Activated CD8-positive, alpha-beta T cell treated with anti-CD3 and anti-CD28 coated beads, Interleukin-2, amount 10 ng/mL, durations not matched to agents 7 days and 5 days (primary cell): ENCODE measurements around the gene DNAL1. TPM values are rescaled to one million over a fixed set of nuclear protein-coding genes. Genes with fewer than 3 reads are reported as not detected.
"Not testable (repeated sequence)": the region's sequence is repeated elsewhere in the genome, so short reads cannot be mapped to it uniquely, and the experiment has no call there.

ENCODE experiments used
- ATAC-seq: fragments of 150-1000 bp; cut with Tn5 transposase; one replicate; pipeline ENCODE4 v1.10.0; 2021; ENCODE audit warnings: moderate library complexity
- CTCF ChIA-PET: fragments of 350-600 bp; sonication (Branson Sonifier 250); formaldehyde crosslinking; loops from one replicate; lab custom pipeline; 2021; ENCODE audit warnings: antibody characterized with exemption; lab: Charles Lee
- POLR2A ChIA-PET: fragments of 350-600 bp; sonication (Branson Sonifier 250); formaldehyde crosslinking; loops from one replicate; lab custom pipeline; 2021; ENCODE audit warnings: antibody characterized with exemption; lab: Charles Lee
- DNase-seq: peaks from one replicate; pipeline ENCODE4 v3.0.0-alpha.2; 2020
- H3K27ac Mint-ChIP-seq: one replicate; pipeline ENCODE4 v1.8.0; 2021; ENCODE audit warnings: mild to moderate bottlenecking, mixed read lengths
- H3K27me3 Mint-ChIP-seq: one replicate; pipeline ENCODE4 v1.8.0; 2021; ENCODE audit warnings: low read depth, mixed read lengths
- H3K36me3 Mint-ChIP-seq: one replicate; pipeline ENCODE4 v1.8.0; 2021; ENCODE audit warnings: low read depth, mixed read lengths
- H3K4me1 Mint-ChIP-seq: one replicate; pipeline ENCODE4 v1.8.0; 2021; ENCODE audit warnings: low read depth, mixed read lengths
- H3K4me3 Mint-ChIP-seq: one replicate; pipeline ENCODE4 v1.8.0; 2021; ENCODE audit warnings: mild to moderate bottlenecking, mixed read lengths
- H3K9me3 Mint-ChIP-seq: one replicate; pipeline ENCODE4 v1.8.0; 2022; ENCODE audit warnings: mixed read lengths; ENCODE audit not compliant: insufficient read depth
- total RNA-seq, 2 experiments: library from RNA; stranded (reverse); gene quantifications; one replicate each; pipeline ENCODE4 v1.2.3, GENCODE V29; 2021

Gene DNAL1
- total RNA-seq, 2 experiments from 2014 or later, result 5.7 to 6.3 TPM

- ChIA-PET POLR2A (no interaction called here), CTCF (no interaction called here)
- Mint-ChIP-seq H3K4me1 (no peaks in the 10 kb centered on the region), H3K36me3 (no peaks in the 10 kb centered on the region), H3K27ac (no peak overlapping the region), H3K27me3 (no peaks in the 10 kb centered on the region), H3K4me3 (no peak overlapping the region), H3K9me3 (no peaks in the 10 kb centered on the region)
- no peak for DNase-seq
- ATAC-seq, result no peak
These were observed 33.9 kb downstream of the DNAL1 start for GRCh38 chr14:73678698-73679097.

- Mint-ChIP-seq H3K9me3 (no peaks in the 10 kb centered on the region), H3K27me3 (no peaks in the 10 kb centered on the region), H3K4me3 (no peak overlapping the region), H3K36me3 (no peaks in the 10 kb centered on the region), H3K4me1 (no peaks in the 10 kb centered on the region), H3K27ac (no peak overlapping the region)
- ChIA-PET POLR2A (no interaction called here), CTCF (no interaction called here)
- no peak for DNase-seq
- no peak for ATAC-seq
These were observed 36.0 kb downstream of the DNAL1 start for GRCh38 chr14:73680821-73681220.

GRCh38 chr14:73684627-73685026, 39.8 kb downstream of the DNAL1 start:
- Mint-ChIP-seq H3K9me3 (no peaks in the 10 kb centered on the region), H3K4me1 (no peaks in the 10 kb centered on the region), H3K27me3 (no peaks in the 10 kb centered on the region), H3K4me3 (no peak overlapping the region), H3K36me3 (no peaks in the 10 kb centered on the region), H3K27ac (no peak overlapping the region)
- DNase-seq, result no peak
- POLR2A ChIA-PET, result no interaction called here
- CTCF ChIA-PET, result no interaction called here
- no peak for ATAC-seq

GRCh38 chr14:73685328-73685727, 40.5 kb downstream of the DNAL1 start:
- Mint-ChIP-seq H3K27me3 (no peaks in the 10 kb centered on the region), H3K9me3 (no peaks in the 10 kb centered on the region), H3K27ac (no peak overlapping the region), H3K36me3 (no peaks in the 10 kb centered on the region), H3K4me3 (no peak overlapping the region), H3K4me1 (no peaks in the 10 kb centered on the region)
- ChIA-PET POLR2A (no interaction called here), CTCF (no interaction called here)
- DNase-seq (no peak), ATAC-seq (no peak)

GRCh38 chr14:73686901-73687300, 42.1 kb downstream of the DNAL1 start:
- CTCF ChIA-PET, result no interaction called here

GRCh38 chr14:73694083-73694482, 49.3 kb downstream of the DNAL1 start:
- Mint-ChIP-seq H3K4me1 (peaks cover 13% of the 10 kb centered on the region), H3K4me3 (no peak overlapping the region), H3K36me3 (no peaks in the 10 kb centered on the region), H3K27me3 (no peaks in the 10 kb centered on the region), H3K9me3 (no peaks in the 10 kb centered on the region), H3K27ac (no peak overlapping the region)
- no peak for DNase-seq
- ATAC-seq, result no peak
- CTCF ChIA-PET, result no interaction called here
- POLR2A ChIA-PET, result no interaction called here

More at GRCh38 chr14:73686901-73687300, 42.1 kb downstream of the DNAL1 start:
- no peaks in the 10 kb centered on the region for H3K9me3 Mint-ChIP-seq
- DNase-seq, result no peak
- no peak overlapping the region for H3K4me3 Mint-ChIP-seq
- no peaks in the 10 kb centered on the region for H3K27me3 Mint-ChIP-seq
- no peak for ATAC-seq
- POLR2A ChIA-PET, result no interaction called here
- H3K27ac Mint-ChIP-seq, result no peak overlapping the region
- no peaks in the 10 kb centered on the region for H3K4me1 Mint-ChIP-seq
- no peaks in the 10 kb centered on the region for H3K36me3 Mint-ChIP-seq

GRCh38 chr14:73695082-73695481, 50.3 kb downstream of the DNAL1 start:
- CTCF ChIA-PET, result no interaction called here

GRCh38 chr14:73695997-73696396, 51.2 kb downstream of the DNAL1 start:
- Mint-ChIP-seq H3K9me3 (no peaks in the 10 kb centered on the region), H3K27me3 (no peaks in the 10 kb centered on the region), H3K36me3 (no peaks in the 10 kb centered on the region), H3K27ac (no peak overlapping the region), H3K4me1 (peaks cover 15% of the 10 kb centered on the region), H3K4me3 (no peak overlapping the region)
- ChIA-PET CTCF (interaction anchor here (1.0 kb wide), 1 partner anchor 62 kb away, joined by 4 read pairs; no protein-coding TSS in a partner anchor), POLR2A (interaction anchor here (0.8 kb wide), 1 partner anchor 128 kb away, joined by 3 read pairs; no protein-coding TSS in a partner anchor)
- DNase-seq, result no peak
- ATAC-seq, result no peak

More at GRCh38 chr14:73695082-73695481, 50.3 kb downstream of the DNAL1 start:
- H3K36me3 Mint-ChIP-seq, result no peaks in the 10 kb centered on the region
- peaks cover 13% of the 10 kb centered on the region for H3K4me1 Mint-ChIP-seq
- H3K9me3 Mint-ChIP-seq, result no peaks in the 10 kb centered on the region
- H3K27ac Mint-ChIP-seq, result no peak overlapping the region
- no peak overlapping the region for H3K4me3 Mint-ChIP-seq
- DNase-seq, result no peak
- H3K27me3 Mint-ChIP-seq, result no peaks in the 10 kb centered on the region
- no peak for ATAC-seq
- POLR2A ChIA-PET, result no interaction called here

- CTCF ChIA-PET, result interaction anchor here (1.0 kb wide), 1 partner anchor 62 kb away, joined by 4 read pairs; no protein-coding TSS in a partner anchor
- no peak overlapping the region for H3K27ac Mint-ChIP-seq
- no peak overlapping the region for H3K4me3 Mint-ChIP-seq
- ATAC-seq (peak; percentile 76), DNase-seq (no peak)
- H3K9me3 Mint-ChIP-seq, result no peaks in the 10 kb centered on the region
- H3K4me1 Mint-ChIP-seq, result peaks cover 15% of the 10 kb centered on the region
- POLR2A ChIA-PET, result interaction anchor here (0.8 kb wide), 1 partner anchor 129 kb away, joined by 3 read pairs; no protein-coding TSS in a partner anchor
- H3K27me3 Mint-ChIP-seq, result no peaks in the 10 kb centered on the region
- H3K36me3 Mint-ChIP-seq, result no peaks in the 10 kb centered on the region
These were observed 51.9 kb downstream of the DNAL1 start for GRCh38 chr14:73696466-73697400.

GRCh38 chr14:73700325-73700724, 55.5 kb downstream of the DNAL1 start:
- ChIA-PET CTCF (no interaction called here), POLR2A (no interaction called here)
- no peaks in the 10 kb centered on the region for H3K27me3 Mint-ChIP-seq
- ATAC-seq, result no peak
- peaks cover 15% of the 10 kb centered on the region for H3K4me1 Mint-ChIP-seq
- no peaks in the 10 kb centered on the region for H3K36me3 Mint-ChIP-seq
- DNase-seq, result no peak
- no peak overlapping the region for H3K4me3 Mint-ChIP-seq
- no peak overlapping the region for H3K27ac Mint-ChIP-seq
- H3K9me3 Mint-ChIP-seq, result no peaks in the 10 kb centered on the region

- H3K9me3 Mint-ChIP-seq, H3K27ac Mint-ChIP-seq, H3K4me3 Mint-ChIP-seq, DNase-seq, ATAC-seq, H3K27me3 Mint-ChIP-seq, CTCF ChIA-PET, POLR2A ChIA-PET: not testable (repeated sequence)
- peaks cover 14% of the 10 kb centered on the region for H3K4me1 Mint-ChIP-seq
- H3K36me3 Mint-ChIP-seq, result peaks cover 15% of the 10 kb centered on the region
These were observed 63.3 kb downstream of the DNAL1 start for GRCh38 chr14:73708076-73708475.

- no peak overlapping the region for H3K4me3 Mint-ChIP-seq
- ATAC-seq (no peak), DNase-seq (no peak)
- no peaks in the 10 kb centered on the region for H3K9me3 Mint-ChIP-seq
- peaks cover 23% of the 10 kb centered on the region for H3K4me1 Mint-ChIP-seq
- ChIA-PET CTCF (interaction anchor here (1.2 to 1.3 kb wide), 2 partner anchors 19 to 97 kb away, joined by 3 read pairs; partner anchors contain the start of gene ACOT6), POLR2A (no interaction called here)
- H3K27ac Mint-ChIP-seq, result peak overlapping the region; percentile 28
- H3K36me3 Mint-ChIP-seq, result peaks cover 26% of the 10 kb centered on the region
- H3K27me3 Mint-ChIP-seq, result no peaks in the 10 kb centered on the region
These were observed 65.2 kb downstream of the DNAL1 start for GRCh38 chr14:73709904-73710469.
